Endothelial cell of umbilical vein (primary cell): ENCODE measurements around the gene GGT6. TPM values are rescaled to one million over a fixed set of nuclear protein-coding genes. Genes with fewer than 3 reads are reported as not detected.
A peak's percentile ranks its signal among the peaks of the same experiment; 100 is the strongest.

ENCODE experiments used
- BruUV-seq: library from RNA; stranded (reverse); fragments of 400-500 nt; replicated peaks from 2 replicates; lab custom pipeline; 2021; lab: Mats Ljungman, UMichigan
- CTCF ChIA-PET: fragments of 300-600, 350-600 bp; sonication (Branson Sonifier 250); formaldehyde crosslinking; loops from one replicate; lab custom pipeline; 2021; ENCODE audit warnings: antibody characterized with exemption, inconsistent platforms; lab: Charles Lee
- POLR2A ChIA-PET: fragments of 300-600, 350-600 bp; sonication (Branson Sonifier 250); formaldehyde crosslinking; loops from one replicate; lab custom pipeline; 2021; ENCODE audit warnings: antibody characterized with exemption, inconsistent platforms; lab: Charles Lee
- DNase-seq: peaks from one replicate; pipeline ENCODE4 v3.0.0-alpha.2; 2011; ENCODE audit warnings: low read depth, low spot score
- FAIRE-seq: peaks from 2 replicates; lab custom pipeline; 2011; peaks lifted over from hg19 to GRCh38; lab: Jason Lieb, UNC
- H2AFZ ChIP-seq: 2 replicates; pipeline ENCODE4 v1.6.0; 2012; ENCODE audit warnings: low read depth, low read length, control low read depth, inconsistent platforms
- H3K27ac ChIP-seq: 2 replicates; pipeline ENCODE4 v1.5.1; 2011; ENCODE audit warnings: low read depth, mild to moderate bottlenecking, control low read depth, low read length, moderate library complexity; ENCODE audit not compliant: insufficient read depth
- H3K27me3 ChIP-seq, 2 experiments: 2 replicates each; pipeline versions ENCODE4 v1.6.0 to v1.6.1; 2011; ENCODE audit warnings: low read length in 2 of 2, mixed read lengths in 1 of 2; ENCODE audit not compliant: control insufficient read depth in 2 of 2, insufficient read depth in 2 of 2
- H3K36me3 ChIP-seq, 2 experiments: 2 replicates in 1 of 2; 3 replicates in 1 of 2; pipeline ENCODE4 v1.5.1; 2011; ENCODE audit warnings: low read length in 2 of 2, mild to moderate bottlenecking in 1 of 2, moderate library complexity in 1 of 2; ENCODE audit not compliant: control insufficient read depth in 2 of 2, insufficient read depth in 2 of 2; ENCODE audit errors: extremely low read depth in 1 of 2
- H3K4me1 ChIP-seq: 3 replicates; pipeline ENCODE4 v1.5.1; 2011; ENCODE audit warnings: mild to moderate bottlenecking, low read length; ENCODE audit not compliant: control insufficient read depth, insufficient read depth; ENCODE audit errors: extremely low read depth
- H3K4me2 ChIP-seq: 2 replicates; pipeline ENCODE4 v1.6.1; 2011; ENCODE audit warnings: low read length, control low read depth, mixed read lengths; ENCODE audit not compliant: insufficient read depth
- H3K4me3 ChIP-seq, 3 experiments: fragments of 200-600 bp in 1 of 3; sonication (generic), shearing (Covaris generic) in 1 of 3; replicated peaks in 1 of 3; 2 replicates each; pipeline ENCODE4 v1.5.1; 2011 to 2016; ENCODE audit warnings: control low read depth in 3 of 3, low read length in 3 of 3, mild to moderate bottlenecking in 2 of 3, inconsistent platforms in 1 of 3, low read depth in 1 of 3, moderate library complexity in 1 of 3; ENCODE audit not compliant: insufficient read depth in 1 of 3
- H3K79me2 ChIP-seq: 2 replicates; pipeline ENCODE4 v1.6.0; 2012; ENCODE audit warnings: low read length, inconsistent platforms; ENCODE audit not compliant: control insufficient read depth, insufficient read depth
- H3K9ac ChIP-seq: replicated peaks from 2 replicates; pipeline ENCODE3; 2011; ENCODE audit warnings: low read length, control low read depth; ENCODE audit not compliant: insufficient read depth; ENCODE audit errors: extremely low read depth
- H3K9me1 ChIP-seq: replicated peaks from 3 replicates; pipeline ENCODE4 v1.6.0; 2011; ENCODE audit warnings: mild to moderate bottlenecking, low read length; ENCODE audit not compliant: control insufficient read depth, insufficient read depth; ENCODE audit errors: extremely low read depth
- H3K9me3 ChIP-seq: replicated peaks from 2 replicates; pipeline ENCODE4 v1.5.1; 2012; ENCODE audit warnings: low read length, inconsistent platforms; ENCODE audit not compliant: control insufficient read depth, insufficient read depth
- H4K20me1 ChIP-seq: replicated peaks from 2 replicates; pipeline ENCODE3; 2011; ENCODE audit warnings: mild to moderate bottlenecking, low read length; ENCODE audit not compliant: control insufficient read depth, insufficient read depth; ENCODE audit errors: extremely low read depth
- CTCF ChIP-seq, 2 donors: IDR thresholded peaks; 1 replicate in 1 of 2; 2 replicates in 1 of 2; pipeline ENCODE4 v1.5.1; 2011; ENCODE audit warnings: low read length in 2 of 2, mild to moderate bottlenecking in 2 of 2, moderate library complexity in 2 of 2, control low read depth in 1 of 2, inconsistent platforms in 1 of 2, low read depth in 1 of 2; ENCODE audit not compliant: insufficient read depth in 1 of 2; ENCODE audit errors: extremely low read depth in 1 of 2
- EZH2 ChIP-seq: IDR thresholded peaks from 2 replicates; pipeline ENCODE4 v1.6.1; 2012; ENCODE audit warnings: borderline replicate concordance, low read depth, mild to moderate bottlenecking, moderate library complexity, low read length, inconsistent platforms; ENCODE audit not compliant: severe bottlenecking
- FOS ChIP-seq: IDR thresholded peaks from 2 replicates; pipeline ENCODE4 v1.6.1; 2011; ENCODE audit warnings: mild to moderate bottlenecking, low read length, moderate library complexity, borderline replicate concordance; ENCODE audit not compliant: insufficient read depth
- GATA2 ChIP-seq: IDR thresholded peaks from 2 replicates; pipeline ENCODE4 v1.7.0; 2011; ENCODE audit warnings: low read depth, mild to moderate bottlenecking, moderate library complexity, mixed read lengths, low read length; ENCODE audit not compliant: insufficient read length, insufficient read depth
- MAX ChIP-seq: IDR thresholded peaks from 2 replicates; pipeline ENCODE4 v1.6.1; 2011; ENCODE audit not compliant: insufficient read depth, insufficient read length
- POLR2AphosphoS5 ChIP-seq: IDR thresholded peaks from 2 replicates; pipeline ENCODE4 v1.6.1; 2012; ENCODE audit warnings: low read depth, mild to moderate bottlenecking, control low read depth, low read length, moderate library complexity; ENCODE audit not compliant: insufficient read depth
- dilution Hi-C: fragments of 300-500 bp; cut with MboI; formaldehyde crosslinking; loops from one replicate; pipeline ENCODE4 v1.15.0; 2019; ENCODE audit warnings: low sequenced_read_pairs; ENCODE audit not compliant: extremely low pct_ligation_motif_present
- intact Hi-C: fragments of 100-400 bp; cut with micrococcal nuclease; formaldehyde crosslinking; loops from one replicate; pipeline ENCODE4 v1.10.0; 2022
- polyA plus RNA-seq, 4 experiments: library from polyadenylated mRNA; depleted of rRNA in 3 of 4; stranded (reverse) in 3 of 4; unstranded in 1 of 4; fragments of >200 nt; gene quantifications; 2 replicates each; pipeline versions ENCODE4 v1.2.1 to v1.2.3, GENCODE V29; 2011 to 2012; ENCODE audit warnings: missing spikeins in 1 of 4
- total RNA-seq: library from RNA; stranded (reverse); gene quantifications from 2 replicates; pipeline ENCODE4 v1.2.3, GENCODE V29; 2021

GGT6 gene
- total and polyA plus RNA-seq, 2 donors (not counting 3 experiments of a cell fraction or from before 2014, with no cell fraction given): not detected

- ChIA-PET CTCF (interaction anchor here (1.3 kb wide), 1 partner anchor 319 kb away, joined by 3 read pairs; no protein-coding TSS in a partner anchor), POLR2A (no interaction called here)
- peak overlapping the region; percentile 34 for H2AFZ ChIP-seq
- peak; percentile 73 for DNase-seq
- peak; percentile 64 for FAIRE-seq
- H3K27ac ChIP-seq: peak overlapping the region; percentile 41
- H3K27me3 ChIP-seq: no peaks in the 10 kb centered on the region
- TF ChIP-seq MAX (no peak), POLR2AphosphoS5 (no peak), FOS (no peak), EZH2 (no peak), GATA2 (no peak), CTCF (IDR thresholded peaks at IDR 0.05; ENCODE audit: extremely low read depth in 1 of 2, insufficient read depth in 1 of 2, low read depth in 1 of 2, low read length in 2 of 2) (no peak)
- no peaks in the 10 kb centered on the region for H4K20me1 ChIP-seq
- H3K9me1 ChIP-seq: no peaks in the 10 kb centered on the region
- BruUV-seq: no TSS peak
- H3K4me1 ChIP-seq: peaks cover 21% of the 10 kb centered on the region
- dilution Hi-C loops (no loop called here), intact Hi-C loops (loop anchor here (1.0 to 2.0 kb wide), 2 partner anchors 12 to 15 kb away; no protein-coding TSS in a partner anchor)
- no peak overlapping the region for H3K4me3 ChIP-seq
- no peaks in the 10 kb centered on the region for H3K9me3 ChIP-seq
- no peaks in the 10 kb centered on the region for H3K79me2 ChIP-seq
- H3K4me2 ChIP-seq: no peak overlapping the region
- H3K9ac ChIP-seq: peak overlapping the region; percentile 33
- H3K36me3 ChIP-seq: peaks cover 0 to 10% of the 10 kb centered on the region in 2 experiments
Measured at GRCh38 chr17:4519361-4519788, 41.0 kb downstream of the GGT6 start.
